Esophagus muscularis mucosa (tissue), 3 donors: ENCODE measurements around the gene ZRANB3.

Experiments
- CTCF ChIP-seq, 3 experiments: fragments of 200-600 bp in 2 of 3; fragments of 450-650 bp in 1 of 3; sonication (generic) in 2 of 3; IDR thresholded peaks; one replicate each; pipeline ENCODE4 v1.5.1; 2017 to 2019; ENCODE audit warnings: antibody characterized with exemption in 3 of 3, mild to moderate bottlenecking in 2 of 3, moderate library complexity in 1 of 3
- POLR2A ChIP-seq: fragments of 450-650 bp; IDR thresholded peaks from one replicate; pipeline ENCODE4 v1.6.1; 2017; ENCODE audit warnings: antibody characterized with exemption, moderate library complexity, mild to moderate bottlenecking, low read depth

- no peak for TF ChIP-seq CTCF (IDR thresholded peaks at IDR 0.05)
- TF ChIP-seq POLR2A = no peak
Measured at GRCh38 chr2:135182190-135182589, 348.8 kb downstream of the ZRANB3 start.
